GM20000 (cell line): ENCODE measurements around the gene PRELP.

Experiments used
- DNase-seq: peaks from one replicate; pipeline ENCODE4 v3.0.0; 2012; ENCODE audit warnings: low spot score
- TF ChIP-seq, protein P1 (sequence below): IDR thresholded peaks from 2 replicates; pipeline ENCODE4 v1.5.1; 2012; ENCODE audit warnings: mild to moderate bottlenecking, control low read depth; ENCODE audit errors: extremely low read depth, missing control alignments

Gene PRELP

DNA sequence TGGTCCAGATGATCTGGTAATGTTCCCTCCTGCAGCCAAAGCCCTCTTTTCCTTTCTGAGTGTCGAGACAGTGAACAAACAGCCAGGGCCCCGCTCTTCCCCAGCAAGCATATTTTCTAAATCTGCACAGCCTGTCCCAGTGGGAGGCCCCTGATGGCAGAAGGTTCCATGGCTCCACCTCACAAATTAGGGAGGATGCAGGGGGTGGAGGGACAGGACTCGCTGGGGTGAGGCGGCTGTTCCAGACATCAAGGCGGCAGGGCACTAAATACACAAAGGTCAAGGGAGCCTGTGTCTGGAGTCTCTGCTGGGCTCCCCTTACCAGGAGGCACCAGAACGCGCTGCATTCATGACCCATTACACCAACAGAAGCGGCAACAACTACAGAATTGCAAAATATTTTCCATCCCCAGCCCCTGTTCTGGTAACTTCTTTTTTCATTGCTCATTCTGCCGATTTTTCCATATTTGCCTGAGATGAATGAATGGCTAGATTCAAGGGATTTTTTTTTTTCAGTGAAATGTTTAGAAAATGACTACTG is 27.0 kb upstream of the PRELP start:
- DNase-seq: no peak
- TF ChIP-seq, protein P1, sequence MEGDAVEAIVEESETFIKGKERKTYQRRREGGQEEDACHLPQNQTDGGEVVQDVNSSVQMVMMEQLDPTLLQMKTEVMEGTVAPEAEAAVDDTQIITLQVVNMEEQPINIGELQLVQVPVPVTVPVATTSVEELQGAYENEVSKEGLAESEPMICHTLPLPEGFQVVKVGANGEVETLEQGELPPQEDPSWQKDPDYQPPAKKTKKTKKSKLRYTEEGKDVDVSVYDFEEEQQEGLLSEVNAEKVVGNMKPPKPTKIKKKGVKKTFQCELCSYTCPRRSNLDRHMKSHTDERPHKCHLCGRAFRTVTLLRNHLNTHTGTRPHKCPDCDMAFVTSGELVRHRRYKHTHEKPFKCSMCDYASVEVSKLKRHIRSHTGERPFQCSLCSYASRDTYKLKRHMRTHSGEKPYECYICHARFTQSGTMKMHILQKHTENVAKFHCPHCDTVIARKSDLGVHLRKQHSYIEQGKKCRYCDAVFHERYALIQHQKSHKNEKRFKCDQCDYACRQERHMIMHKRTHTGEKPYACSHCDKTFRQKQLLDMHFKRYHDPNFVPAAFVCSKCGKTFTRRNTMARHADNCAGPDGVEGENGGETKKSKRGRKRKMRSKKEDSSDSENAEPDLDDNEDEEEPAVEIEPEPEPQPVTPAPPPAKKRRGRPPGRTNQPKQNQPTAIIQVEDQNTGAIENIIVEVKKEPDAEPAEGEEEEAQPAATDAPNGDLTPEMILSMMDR: no peak

DNA sequence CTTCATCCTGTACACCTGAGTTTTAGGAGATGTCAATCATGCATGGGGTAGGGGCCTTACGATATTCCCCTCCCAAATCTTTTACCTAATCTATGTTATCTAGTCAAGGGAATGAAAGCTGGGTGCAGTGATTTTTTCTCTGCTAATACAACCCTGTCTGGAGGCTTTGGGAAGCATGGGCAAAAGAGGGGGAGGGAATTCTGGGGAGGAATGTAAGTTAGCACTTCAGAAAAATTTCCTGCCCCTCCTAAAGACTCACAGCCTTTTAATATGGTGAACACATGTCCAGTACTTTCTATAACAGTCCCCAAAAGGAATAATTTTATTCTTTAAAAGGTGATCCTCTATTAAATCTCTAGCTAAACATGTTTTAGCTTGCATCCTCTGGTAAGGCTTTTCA is 25.6 kb upstream of the PRELP start:
- TF ChIP-seq, protein P1: no peak
- no peak for DNase-seq

DNA sequence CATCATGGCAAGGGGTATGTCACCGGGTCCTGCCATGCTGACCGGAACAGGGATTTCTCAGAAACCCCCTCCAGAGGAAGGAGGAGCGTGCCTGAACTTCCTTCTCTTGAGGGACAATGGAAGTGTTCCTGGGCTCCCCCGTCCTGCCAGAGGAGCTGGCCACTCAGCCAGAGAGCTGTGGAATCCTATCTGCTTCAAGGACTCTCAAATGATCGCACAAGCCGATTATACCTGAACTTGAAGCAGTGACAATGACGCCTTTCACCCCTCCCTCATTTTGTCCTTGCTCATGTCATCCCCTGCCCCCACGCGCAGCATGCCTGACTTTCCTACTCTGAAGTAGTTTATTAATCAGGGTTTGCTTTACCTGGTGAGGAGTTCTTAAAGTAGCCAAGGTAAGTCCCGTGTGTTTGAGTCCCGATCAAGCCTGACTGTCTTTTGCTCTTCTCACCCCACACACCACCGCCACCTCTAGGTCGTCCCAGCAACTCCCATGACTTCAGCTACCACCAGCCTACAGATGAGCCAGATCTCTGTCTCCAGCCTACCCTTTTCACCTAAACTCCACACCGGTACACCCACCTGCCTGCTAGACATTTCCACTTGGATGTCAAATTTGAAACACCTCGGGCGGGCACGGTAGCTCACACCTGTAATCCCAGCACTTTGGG is 25.0 kb upstream of the PRELP start:
- no peak for DNase-seq

DNA sequence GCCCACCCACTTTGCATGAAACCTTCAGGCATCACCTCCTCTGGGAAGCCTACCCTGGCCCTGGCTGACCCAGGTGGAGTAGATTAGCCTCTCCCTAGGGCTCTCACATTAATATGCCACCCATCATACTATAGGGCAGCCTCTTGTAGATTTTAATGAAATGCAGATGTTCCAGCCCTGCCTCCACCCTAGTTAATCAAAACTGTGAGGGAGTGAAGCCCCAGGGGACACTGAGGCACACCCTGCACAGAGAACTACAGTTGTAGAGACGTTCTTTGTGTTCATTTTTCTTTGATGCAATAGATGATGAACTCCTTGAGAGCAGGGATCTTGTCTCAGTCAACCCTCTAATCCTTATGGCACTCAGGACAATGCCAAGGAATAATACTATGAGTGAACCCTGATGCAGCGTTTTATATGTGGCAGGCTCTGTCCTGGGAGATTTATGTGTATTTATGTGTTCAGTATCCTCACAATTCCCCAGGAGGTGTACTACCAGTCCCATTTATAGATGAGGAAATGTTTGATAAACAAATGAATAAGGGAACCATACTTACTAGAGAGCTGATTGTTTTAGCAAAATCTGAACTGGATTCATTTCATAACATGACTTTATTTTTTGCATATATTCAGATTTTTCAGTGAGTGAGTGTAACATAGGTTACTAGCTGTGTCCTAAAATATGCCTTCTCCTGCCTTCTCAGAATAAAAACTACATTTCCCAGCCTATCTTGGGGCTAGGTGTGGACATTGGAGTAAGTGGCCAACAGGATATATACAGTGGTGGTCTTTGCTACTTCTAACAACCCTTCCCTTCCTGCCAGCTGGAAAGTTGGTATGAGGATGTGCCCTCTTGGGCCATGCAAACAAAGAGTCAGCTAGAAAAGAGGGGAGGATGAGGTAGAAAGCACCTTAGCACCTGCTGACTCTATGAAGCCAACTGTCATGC is 23.5 kb upstream of the PRELP start:
- no peak for DNase-seq
- TF ChIP-seq, protein P1: no peak

More for the DNA sequence above, 25.0 kb upstream of the PRELP start:
- TF ChIP-seq, protein P1: no peak

DNA sequence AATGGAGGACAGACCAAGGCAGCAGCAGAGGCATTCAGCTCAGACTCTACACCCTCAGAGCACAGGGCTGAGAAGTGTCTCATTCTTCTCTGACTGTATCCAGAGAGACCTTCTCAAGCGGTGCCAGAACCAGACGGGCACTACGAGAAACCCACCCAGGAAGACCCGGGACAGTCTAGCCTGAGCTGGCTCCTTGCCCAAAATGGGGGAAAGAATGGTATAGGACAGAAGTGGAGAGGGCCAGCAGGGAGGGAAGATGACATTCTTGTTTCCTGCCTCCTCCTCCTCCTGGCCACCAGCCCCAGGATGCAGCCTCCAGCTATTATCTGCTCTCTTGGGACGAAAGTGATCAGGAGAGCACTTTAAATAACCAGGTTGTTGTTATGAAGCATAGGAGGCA is 22.6 kb upstream of the PRELP start:
- TF ChIP-seq, protein P1: no peak
- no peak for DNase-seq

DNA sequence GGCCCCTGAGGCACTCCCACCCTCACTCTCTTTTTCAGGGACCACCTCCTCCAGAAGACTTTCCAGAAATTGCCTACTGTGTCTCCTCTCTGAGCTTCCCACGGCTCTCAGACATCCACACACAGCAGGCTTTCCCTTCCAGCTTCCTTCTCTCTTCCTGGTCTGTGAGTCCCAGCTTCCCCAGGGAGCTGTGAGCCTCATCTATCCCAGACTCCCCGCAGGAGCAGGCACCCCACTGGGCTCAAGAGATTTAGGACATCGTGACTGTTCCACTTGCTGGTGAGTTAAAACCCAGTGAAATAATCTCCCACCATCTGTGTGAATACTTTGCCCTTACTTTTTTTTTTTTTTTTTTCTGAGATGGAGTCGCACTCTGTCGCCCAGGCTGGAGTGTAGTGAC is 22.0 kb upstream of the PRELP start:
- DNase-seq: no peak
- TF ChIP-seq, protein P1: no peak

DNA sequence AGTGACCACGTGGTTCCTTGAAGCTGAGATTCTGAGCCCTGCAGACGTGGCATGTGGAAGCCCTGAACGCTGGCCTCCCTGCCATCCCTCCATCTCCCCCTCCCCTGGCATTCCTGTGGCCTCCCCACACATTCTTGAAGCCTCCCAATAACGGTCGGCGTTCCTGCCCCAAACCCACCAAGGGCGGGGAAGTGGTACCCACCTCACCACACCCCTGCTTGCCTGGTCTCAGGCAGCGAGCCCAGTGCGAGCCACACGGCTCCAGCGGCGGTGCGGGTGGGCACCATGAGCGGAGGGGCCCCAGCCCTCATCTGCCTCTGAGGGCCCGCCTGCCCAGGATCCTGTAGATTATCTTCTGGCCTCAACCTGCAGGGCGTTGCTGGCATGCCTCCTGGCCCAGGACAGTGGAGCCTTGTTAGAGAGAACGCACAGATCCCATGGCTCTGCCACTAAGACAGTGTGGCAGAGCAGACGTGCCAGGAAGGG is 20.6 kb upstream of the PRELP start:
- no peak for DNase-seq
- TF ChIP-seq, protein P1: no peak
